ENCODE measurements around the gene TTC22.

DNA sequence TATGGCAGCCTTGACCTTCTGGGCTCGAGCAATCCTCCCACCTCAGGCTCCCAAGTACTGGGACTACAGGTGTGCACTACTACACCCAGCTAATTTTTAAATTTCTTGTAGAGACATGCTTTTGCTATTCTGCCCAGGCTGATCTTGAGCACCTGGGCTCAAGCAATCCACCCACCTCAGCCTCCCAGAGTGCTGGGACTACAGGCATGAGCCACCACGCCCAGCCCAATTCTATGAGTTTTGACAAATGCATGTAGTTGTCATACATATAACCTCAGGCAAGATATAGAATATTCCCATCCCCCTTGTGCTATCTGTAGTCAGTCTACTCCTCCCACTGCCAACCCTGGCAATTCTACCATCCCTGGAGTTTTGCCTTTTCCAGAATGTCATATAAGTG is 38.7 kb upstream of the TTC22 start:
- TF ChIP-seq ZNF232 (CRISPR knock-in tag; IDR thresholded peaks at IDR 0.05) (no peak), NR1H2 (CRISPR knock-in tag; IDR thresholded peaks at IDR 0.05) (no peak), ZNF138 (CRISPR knock-in tag; conservative IDR thresholded peaks at IDR 0.05) (no peak), ATF1 (CRISPR knock-in tag; IDR thresholded peaks at IDR 0.05) (no peak), PRRX2 (CRISPR knock-in tag; IDR thresholded peaks at IDR 0.05) (no peak), JUN (CRISPR knock-in tag; IDR thresholded peaks at IDR 0.05) (no peak), FOXJ3 (CRISPR knock-in tag; IDR thresholded peaks at IDR 0.05; ENCODE audit: borderline replicate concordance) (no peak), TCF7 (CRISPR knock-in tag; IDR thresholded peaks at IDR 0.05; ENCODE audit: low read depth) (no peak), CREB1 (CRISPR knock-in tag; IDR thresholded peaks at IDR 0.05) (no peak), SMAD4 (CRISPR knock-in tag; IDR thresholded peaks at IDR 0.05) (no peak)
- TF ChIP-seq, protein P1, sequence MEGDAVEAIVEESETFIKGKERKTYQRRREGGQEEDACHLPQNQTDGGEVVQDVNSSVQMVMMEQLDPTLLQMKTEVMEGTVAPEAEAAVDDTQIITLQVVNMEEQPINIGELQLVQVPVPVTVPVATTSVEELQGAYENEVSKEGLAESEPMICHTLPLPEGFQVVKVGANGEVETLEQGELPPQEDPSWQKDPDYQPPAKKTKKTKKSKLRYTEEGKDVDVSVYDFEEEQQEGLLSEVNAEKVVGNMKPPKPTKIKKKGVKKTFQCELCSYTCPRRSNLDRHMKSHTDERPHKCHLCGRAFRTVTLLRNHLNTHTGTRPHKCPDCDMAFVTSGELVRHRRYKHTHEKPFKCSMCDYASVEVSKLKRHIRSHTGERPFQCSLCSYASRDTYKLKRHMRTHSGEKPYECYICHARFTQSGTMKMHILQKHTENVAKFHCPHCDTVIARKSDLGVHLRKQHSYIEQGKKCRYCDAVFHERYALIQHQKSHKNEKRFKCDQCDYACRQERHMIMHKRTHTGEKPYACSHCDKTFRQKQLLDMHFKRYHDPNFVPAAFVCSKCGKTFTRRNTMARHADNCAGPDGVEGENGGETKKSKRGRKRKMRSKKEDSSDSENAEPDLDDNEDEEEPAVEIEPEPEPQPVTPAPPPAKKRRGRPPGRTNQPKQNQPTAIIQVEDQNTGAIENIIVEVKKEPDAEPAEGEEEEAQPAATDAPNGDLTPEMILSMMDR (IDR thresholded peaks at IDR 0.05) = no peak
- TF ChIP-seq, protein P2, sequence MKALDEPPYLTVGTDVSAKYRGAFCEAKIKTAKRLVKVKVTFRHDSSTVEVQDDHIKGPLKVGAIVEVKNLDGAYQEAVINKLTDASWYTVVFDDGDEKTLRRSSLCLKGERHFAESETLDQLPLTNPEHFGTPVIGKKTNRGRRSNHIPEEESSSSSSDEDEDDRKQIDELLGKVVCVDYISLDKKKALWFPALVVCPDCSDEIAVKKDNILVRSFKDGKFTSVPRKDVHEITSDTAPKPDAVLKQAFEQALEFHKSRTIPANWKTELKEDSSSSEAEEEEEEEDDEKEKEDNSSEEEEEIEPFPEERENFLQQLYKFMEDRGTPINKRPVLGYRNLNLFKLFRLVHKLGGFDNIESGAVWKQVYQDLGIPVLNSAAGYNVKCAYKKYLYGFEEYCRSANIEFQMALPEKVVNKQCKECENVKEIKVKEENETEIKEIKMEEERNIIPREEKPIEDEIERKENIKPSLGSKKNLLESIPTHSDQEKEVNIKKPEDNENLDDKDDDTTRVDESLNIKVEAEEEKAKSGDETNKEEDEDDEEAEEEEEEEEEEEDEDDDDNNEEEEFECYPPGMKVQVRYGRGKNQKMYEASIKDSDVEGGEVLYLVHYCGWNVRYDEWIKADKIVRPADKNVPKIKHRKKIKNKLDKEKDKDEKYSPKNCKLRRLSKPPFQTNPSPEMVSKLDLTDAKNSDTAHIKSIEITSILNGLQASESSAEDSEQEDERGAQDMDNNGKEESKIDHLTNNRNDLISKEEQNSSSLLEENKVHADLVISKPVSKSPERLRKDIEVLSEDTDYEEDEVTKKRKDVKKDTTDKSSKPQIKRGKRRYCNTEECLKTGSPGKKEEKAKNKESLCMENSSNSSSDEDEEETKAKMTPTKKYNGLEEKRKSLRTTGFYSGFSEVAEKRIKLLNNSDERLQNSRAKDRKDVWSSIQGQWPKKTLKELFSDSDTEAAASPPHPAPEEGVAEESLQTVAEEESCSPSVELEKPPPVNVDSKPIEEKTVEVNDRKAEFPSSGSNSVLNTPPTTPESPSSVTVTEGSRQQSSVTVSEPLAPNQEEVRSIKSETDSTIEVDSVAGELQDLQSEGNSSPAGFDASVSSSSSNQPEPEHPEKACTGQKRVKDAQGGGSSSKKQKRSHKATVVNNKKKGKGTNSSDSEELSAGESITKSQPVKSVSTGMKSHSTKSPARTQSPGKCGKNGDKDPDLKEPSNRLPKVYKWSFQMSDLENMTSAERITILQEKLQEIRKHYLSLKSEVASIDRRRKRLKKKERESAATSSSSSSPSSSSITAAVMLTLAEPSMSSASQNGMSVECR (CRISPR knock-in tag; IDR thresholded peaks at IDR 0.05; ENCODE audit: borderline replicate concordance) = no peak
- TF ChIP-seq, protein P3, sequence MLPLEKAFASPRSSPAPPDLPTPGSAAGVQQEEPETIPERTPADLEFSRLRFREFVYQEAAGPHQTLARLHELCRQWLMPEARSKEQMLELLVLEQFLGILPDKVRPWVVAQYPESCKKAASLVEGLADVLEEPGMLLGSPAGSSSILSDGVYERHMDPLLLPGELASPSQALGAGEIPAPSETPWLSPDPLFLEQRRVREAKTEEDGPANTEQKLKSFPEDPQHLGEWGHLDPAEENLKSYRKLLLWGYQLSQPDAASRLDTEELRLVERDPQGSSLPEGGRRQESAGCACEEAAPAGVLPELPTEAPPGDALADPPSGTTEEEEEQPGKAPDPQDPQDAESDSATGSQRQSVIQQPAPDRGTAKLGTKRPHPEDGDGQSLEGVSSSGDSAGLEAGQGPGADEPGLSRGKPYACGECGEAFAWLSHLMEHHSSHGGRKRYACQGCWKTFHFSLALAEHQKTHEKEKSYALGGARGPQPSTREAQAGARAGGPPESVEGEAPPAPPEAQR (CRISPR knock-in tag; IDR thresholded peaks at IDR 0.05) = no peak
- TF ChIP-seq, protein P4, sequence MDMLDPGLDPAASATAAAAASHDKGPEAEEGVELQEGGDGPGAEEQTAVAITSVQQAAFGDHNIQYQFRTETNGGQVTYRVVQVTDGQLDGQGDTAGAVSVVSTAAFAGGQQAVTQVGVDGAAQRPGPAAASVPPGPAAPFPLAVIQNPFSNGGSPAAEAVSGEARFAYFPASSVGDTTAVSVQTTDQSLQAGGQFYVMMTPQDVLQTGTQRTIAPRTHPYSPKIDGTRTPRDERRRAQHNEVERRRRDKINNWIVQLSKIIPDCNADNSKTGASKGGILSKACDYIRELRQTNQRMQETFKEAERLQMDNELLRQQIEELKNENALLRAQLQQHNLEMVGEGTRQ (CRISPR knock-in tag; IDR thresholded peaks at IDR 0.05) = no peak
